Muscle layer of duodenum (tissue), 2 donors: ENCODE measurements around the gene CSGALNACT2.
"Not testable (repeated sequence)": the region's sequence is repeated elsewhere in the genome, so short reads cannot be mapped to it uniquely, and the experiment has no call there.

ENCODE experiments used
- H3K27ac ChIP-seq: one replicate; pipeline ENCODE4 v1.7.0; 2013; ENCODE audit warnings: mild to moderate bottlenecking, low read length
- H3K27me3 ChIP-seq: one replicate; pipeline ENCODE4 v1.7.0; 2013; ENCODE audit warnings: low read depth, mild to moderate bottlenecking, control low read depth, low read length
- H3K36me3 ChIP-seq, 2 donors: one replicate each; pipeline ENCODE4 v1.7.0; 2013; ENCODE audit warnings: low read length in 2 of 2, control low read depth in 1 of 2, mild to moderate bottlenecking in 1 of 2; ENCODE audit not compliant: insufficient read depth in 2 of 2, control insufficient read depth in 1 of 2
- H3K4me1 ChIP-seq, 2 donors: one replicate each; pipeline ENCODE4 v1.7.0; 2013; ENCODE audit warnings: low read length in 2 of 2, mild to moderate bottlenecking in 2 of 2, control low read depth in 1 of 2, moderate library complexity in 1 of 2; ENCODE audit not compliant: insufficient read depth in 2 of 2, control insufficient read depth in 1 of 2
- H3K4me3 ChIP-seq, 2 donors: one replicate each; pipeline ENCODE4 v1.7.0; 2013; ENCODE audit warnings: low read length in 2 of 2, low read depth in 1 of 2, mild to moderate bottlenecking in 1 of 2
- H3K9me3 ChIP-seq, 2 donors: one replicate each; pipeline ENCODE4 v1.7.0; 2013; ENCODE audit warnings: low read length in 2 of 2, control low read depth in 1 of 2, mild to moderate bottlenecking in 1 of 2; ENCODE audit not compliant: control insufficient read depth in 1 of 2
- donor health status: healthy.

Gene CSGALNACT2

GRCh38 chr10:43216931-43217562, 78.8 kb downstream of the CSGALNACT2 start:
- Histone ChIP-seq H3K9me3 (no peaks in the 10 kb centered on the region), H3K4me1 (no peaks in the 10 kb centered on the region), H3K36me3 (no peaks in the 10 kb centered on the region), H3K4me3 (no peak overlapping the region), H3K27me3 (no peaks in the 10 kb centered on the region), H3K27ac (no peak overlapping the region)

- Histone ChIP-seq H3K4me3 (no peak overlapping the region), H3K27me3 (no peaks in the 10 kb centered on the region), H3K36me3 (no peaks in the 10 kb centered on the region), H3K27ac (no peak overlapping the region), H3K9me3 (no peaks in the 10 kb centered on the region), H3K4me1 (no peaks in the 10 kb centered on the region)
Measured at GRCh38 chr10:43217563-43218205, 79.4 kb downstream of the CSGALNACT2 start.

- H3K36me3 ChIP-seq, result no peaks in the 10 kb centered on the region
- no peak overlapping the region for H3K27ac ChIP-seq
Measured at GRCh38 chr10:43218206-43218950, 80.1 kb downstream of the CSGALNACT2 start.

GRCh38 chr10:43218951-43219837, 80.9 kb downstream of the CSGALNACT2 start:
- no peaks in the 10 kb centered on the region for H3K4me1 ChIP-seq
- no peaks in the 10 kb centered on the region for H3K36me3 ChIP-seq
- no peak overlapping the region for H3K4me3 ChIP-seq
- no peaks in the 10 kb centered on the region for H3K9me3 ChIP-seq
- H3K27ac ChIP-seq, result no peak overlapping the region
- no peaks in the 10 kb centered on the region for H3K27me3 ChIP-seq

More at GRCh38 chr10:43218206-43218950, 80.1 kb downstream of the CSGALNACT2 start:
- Histone ChIP-seq H3K4me1 (no peaks in the 10 kb centered on the region), H3K27me3 (no peaks in the 10 kb centered on the region), H3K4me3 (no peak overlapping the region), H3K9me3 (no peaks in the 10 kb centered on the region)

- H3K36me3 ChIP-seq, result no peaks in the 10 kb centered on the region
- no peak overlapping the region for H3K27ac ChIP-seq
Measured at GRCh38 chr10:43219848-43220247, 81.6 kb downstream of the CSGALNACT2 start.

GRCh38 chr10:43220251-43220650, 82.0 kb downstream of the CSGALNACT2 start:
- not testable (repeated sequence) for H3K4me3 ChIP-seq, H3K36me3 ChIP-seq, H3K9me3 ChIP-seq, H3K4me1 ChIP-seq, H3K27me3 ChIP-seq, H3K27ac ChIP-seq

More at GRCh38 chr10:43219848-43220247, 81.6 kb downstream of the CSGALNACT2 start:
- Histone ChIP-seq H3K4me1 (no peaks in the 10 kb centered on the region), H3K9me3 (no peaks in the 10 kb centered on the region), H3K27me3 (no peaks in the 10 kb centered on the region), H3K4me3 (no peak overlapping the region)

GRCh38 chr10:43220657-43221418, 82.6 kb downstream of the CSGALNACT2 start:
- Histone ChIP-seq H3K27ac (no peak overlapping the region), H3K9me3 (no peaks in the 10 kb centered on the region), H3K36me3 (no peaks in the 10 kb centered on the region), H3K4me3 (no peak overlapping the region), H3K4me1 (no peaks in the 10 kb centered on the region), H3K27me3 (no peaks in the 10 kb centered on the region)

GRCh38 chr10:43221419-43222209, 83.4 kb downstream of the CSGALNACT2 start:
- Histone ChIP-seq H3K4me3 (no peak overlapping the region), H3K27me3 (no peaks in the 10 kb centered on the region), H3K27ac (no peak overlapping the region), H3K4me1 (no peaks in the 10 kb centered on the region), H3K36me3 (no peaks in the 10 kb centered on the region), H3K9me3 (no peaks in the 10 kb centered on the region)

GRCh38 chr10:43222210-43222720, 84.0 kb downstream of the CSGALNACT2 start:
- Histone ChIP-seq H3K27ac (no peak overlapping the region), H3K27me3 (peaks cover under 1% of the 10 kb centered on the region), H3K36me3 (no peaks in the 10 kb centered on the region), H3K9me3 (no peaks in the 10 kb centered on the region), H3K4me3 (no peak overlapping the region), H3K4me1 (no peaks in the 10 kb centered on the region)

GRCh38 chr10:43223056-43223455, 84.8 kb downstream of the CSGALNACT2 start:
- H3K36me3 ChIP-seq, result no peaks in the 10 kb centered on the region
- no peak overlapping the region for H3K27ac ChIP-seq
- H3K4me1 ChIP-seq, result no peaks in the 10 kb centered on the region
- H3K27me3 ChIP-seq, result peaks cover 6% of the 10 kb centered on the region
- H3K9me3 ChIP-seq, result no peaks in the 10 kb centered on the region
- H3K4me3 ChIP-seq, result no peak overlapping the region
